ENCODE results near the gene NTSR1.

Gene NTSR1

GRCh38 chr20:62708591-62709536, at the start of gene NTSR1:
Gene NTSR1, plus strand, starts transcription at chr20:62708836. Its CDS starts 372 bp downstream, at chr20:62709208.
- no peak for FAIRE-seq

GRCh38 chr20:62659488-62660239, 49.0 kb upstream of the NTSR1 start:
- no peak for FAIRE-seq

- no peak for FAIRE-seq
These were observed 48.4 kb upstream of the NTSR1 start for GRCh38 chr20:62660240-62660615.

GRCh38 chr20:62660768-62661167, 47.9 kb upstream of the NTSR1 start:
- FAIRE-seq, result no peak

GRCh38 chr20:62661647-62662046, 47.0 kb upstream of the NTSR1 start:
- FAIRE-seq, result no peak

GRCh38 chr20:62662422-62662821, 46.2 kb upstream of the NTSR1 start:
- FAIRE-seq, result no peak

GRCh38 chr20:62663145-62664018, 45.3 kb upstream of the NTSR1 start:
- no peak for FAIRE-seq

- FAIRE-seq, result no peak
These were observed 44.3 kb upstream of the NTSR1 start for GRCh38 chr20:62664019-62664971.

- no peak for FAIRE-seq
These were observed 43.4 kb upstream of the NTSR1 start for GRCh38 chr20:62665153-62665754.

GRCh38 chr20:62665826-62666735, 42.6 kb upstream of the NTSR1 start:
- FAIRE-seq, result no peak

GRCh38 chr20:62666736-62667529, 41.7 kb upstream of the NTSR1 start:
- no peak for FAIRE-seq

GRCh38 chr20:62667530-62668440, 40.9 kb upstream of the NTSR1 start:
- no peak for FAIRE-seq

GRCh38 chr20:62668441-62669027, 40.1 kb upstream of the NTSR1 start:
- no peak for FAIRE-seq

GRCh38 chr20:62669249-62669648, 39.4 kb upstream of the NTSR1 start:
- no peak for FAIRE-seq

- no peak for FAIRE-seq
These were observed 38.5 kb upstream of the NTSR1 start for GRCh38 chr20:62670156-62670555.

- no peak for FAIRE-seq
These were observed 37.6 kb upstream of the NTSR1 start for GRCh38 chr20:62670998-62671397.

- no peak for FAIRE-seq
These were observed 36.9 kb upstream of the NTSR1 start for GRCh38 chr20:62671765-62672164.

- FAIRE-seq, result no peak
These were observed 34.3 kb upstream of the NTSR1 start for GRCh38 chr20:62674370-62674769.
